GM19023 (cell line): ENCODE results near the gene EZH1.

Experiments
- ATAC-seq: cut with Tn5 transposase; IDR thresholded peaks from one replicate; pipeline ENCODE4 v1.9.1; 2021; ENCODE audit warnings: mild to moderate bottlenecking, moderate library complexity; ENCODE audit not compliant: unreplicated experiment

EZH1 gene

GRCh38 chr17:42685831-42686230 lies 59.0 kb downstream of the EZH1 start:
- no peak for ATAC-seq

GRCh38 chr17:42684929-42685556 lies 59.8 kb downstream of the EZH1 start:
- no peak for ATAC-seq

GRCh38 chr17:42683407-42684034 lies 61.3 kb downstream of the EZH1 start:
- no peak for ATAC-seq

GRCh38 chr17:42682722-42683403 lies 62.0 kb downstream of the EZH1 start:
- ATAC-seq: no peak

GRCh38 chr17:42681976-42682721 lies 62.7 kb downstream of the EZH1 start, which contains the start of gene CNTNAP1:
Gene CNTNAP1, plus strand, starts transcription at chr17:42682531. Its CDS starts 299 bp downstream, at chr17:42682830.
- no peak for ATAC-seq

- ATAC-seq: no peak
Measured at GRCh38 chr17:42680331-42680808, 64.5 kb downstream of the EZH1 start.

- ATAC-seq: no peak
Measured at GRCh38 chr17:42679492-42680330, 65.1 kb downstream of the EZH1 start.

- no peak for ATAC-seq
Measured at GRCh38 chr17:42678951-42679491, 65.8 kb downstream of the EZH1 start.

GRCh38 chr17:42677921-42678781 lies 66.7 kb downstream of the EZH1 start:
- no peak for ATAC-seq

- peak; percentile 62 for ATAC-seq
Measured at GRCh38 chr17:42677012-42677857, 67.6 kb downstream of the EZH1 start.

GRCh38 chr17:42676424-42677011 lies 68.3 kb downstream of the EZH1 start, which contains the start of gene PLEKHH3:
Gene PLEKHH3, minus strand, starts transcription at chr17:42676994. Its CDS starts 431 bp downstream, at chr17:42676563.
- ATAC-seq: peak; percentile 1

GRCh38 chr17:42675965-42676423 lies 68.8 kb downstream of the EZH1 start:
- ATAC-seq: no peak

- no peak for ATAC-seq
Measured at GRCh38 chr17:42675348-42675964, 69.4 kb downstream of the EZH1 start.

- no peak for ATAC-seq
Measured at GRCh38 chr17:42674755-42675347, 70.0 kb downstream of the EZH1 start.

- ATAC-seq: no peak
Measured at GRCh38 chr17:42673885-42674754, 70.7 kb downstream of the EZH1 start.
